Ishikawa (cell line): Measurements from ENCODE around the gene ZNF93.

Experiments used
- CREB1 ChIP-seq: IDR thresholded peaks from 2 replicates; pipeline ENCODE4 v1.6.1; 2012; ENCODE audit warnings: low read depth
- EGR1 ChIP-seq: IDR thresholded peaks from 2 replicates; pipeline ENCODE4 v1.6.1; 2012
- EP300 ChIP-seq: IDR thresholded peaks from 2 replicates; pipeline ENCODE4 v1.6.1; 2012; ENCODE audit warnings: borderline replicate concordance
- MAX ChIP-seq: IDR thresholded peaks from 2 replicates; pipeline ENCODE4 v1.6.1; 2012
- NFIC ChIP-seq: IDR thresholded peaks from 2 replicates; pipeline ENCODE4 v1.6.1; 2012
- RAD21 ChIP-seq: IDR thresholded peaks from 2 replicates; pipeline ENCODE4 v1.6.1; 2012; ENCODE audit warnings: low read depth
- REST ChIP-seq: IDR thresholded peaks from 2 replicates; pipeline ENCODE4 v1.6.1; 2012; ENCODE audit warnings: low read depth, mild to moderate bottlenecking
- TCF12 ChIP-seq: IDR thresholded peaks from 2 replicates; pipeline ENCODE4 v1.6.1; 2012; ENCODE audit warnings: low read depth
- TEAD4 ChIP-seq: IDR thresholded peaks from 2 replicates; pipeline ENCODE4 v1.6.1; 2012
- YY1 ChIP-seq: IDR thresholded peaks from 2 replicates; pipeline ENCODE4 v1.6.1; 2012; ENCODE audit warnings: low read depth

ZNF93 gene

GRCh38 chr19:19966862-19967261, 66.1 kb downstream of the ZNF93 start:
- TF ChIP-seq TCF12: no peak
- TF ChIP-seq CREB1: no peak
- TF ChIP-seq EP300: no peak
- no peak for TF ChIP-seq MAX
- no peak for TF ChIP-seq RAD21
- TF ChIP-seq REST: no peak
- TF ChIP-seq NFIC: no peak
- no peak for TF ChIP-seq TEAD4
- TF ChIP-seq YY1: no peak
- no peak for TF ChIP-seq EGR1
